NCI-H510A (cell line): ENCODE results near the gene SUSD6.

ENCODE experiments used
- DNase-seq: peaks from one replicate; lab custom pipeline; 2025; lab: John Stamatoyannopoulos, UW

The SUSD6 gene

DNA sequence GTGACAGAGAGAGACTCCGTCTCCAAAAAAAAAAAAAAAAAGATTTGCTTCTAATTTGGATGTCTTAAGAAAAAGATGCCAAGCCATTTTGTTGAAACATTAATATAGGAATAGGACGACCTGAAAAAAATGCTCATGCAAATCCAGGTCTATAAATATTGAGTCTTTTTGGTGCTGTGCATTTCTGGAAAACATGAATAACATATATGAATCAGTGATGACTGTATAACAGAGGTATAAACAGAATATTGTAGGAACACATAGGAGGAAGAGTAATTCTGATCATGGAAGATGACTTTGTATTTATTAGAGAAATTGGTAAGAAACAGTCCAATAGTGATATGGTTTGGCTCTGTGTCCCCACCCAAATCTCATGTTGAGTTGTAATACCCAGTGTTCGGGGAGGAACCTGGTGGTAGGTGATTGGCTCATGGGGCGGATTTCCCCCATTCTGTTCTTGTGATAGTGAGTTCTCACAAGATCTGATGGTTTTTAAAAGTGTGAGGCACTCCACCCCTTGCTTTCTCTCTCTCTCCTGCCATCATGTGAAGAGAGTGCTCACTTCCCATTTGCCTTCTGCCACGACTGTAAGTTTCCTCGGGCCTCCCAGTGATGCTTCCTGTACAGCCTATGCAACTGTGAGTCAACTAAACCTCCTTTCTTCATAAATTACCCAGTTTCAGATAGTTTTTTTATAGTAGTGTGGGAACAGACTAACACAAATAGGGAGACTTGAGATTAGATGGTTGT, 152.5 kb downstream of the SUSD6 start:
- no peak for DNase-seq
